NCI-H146 treated with DMSO at 0.1 percent for 48 hours (cell line): ENCODE results near the gene MLN.
A peak's percentile ranks its signal among the peaks of the same experiment; 100 is the strongest.

Experiments
- DNase-seq: peaks from one replicate; lab custom pipeline; 2025; ENCODE audit not compliant: unreplicated experiment; lab: John Stamatoyannopoulos, UW

MLN gene

GRCh38 chr6:33756211-33756954, 47.4 kb downstream of the MLN start:
- no peak for DNase-seq

GRCh38 chr6:33755070-33755869, 48.5 kb downstream of the MLN start:
- DNase-seq = peak; percentile 66

DNA sequence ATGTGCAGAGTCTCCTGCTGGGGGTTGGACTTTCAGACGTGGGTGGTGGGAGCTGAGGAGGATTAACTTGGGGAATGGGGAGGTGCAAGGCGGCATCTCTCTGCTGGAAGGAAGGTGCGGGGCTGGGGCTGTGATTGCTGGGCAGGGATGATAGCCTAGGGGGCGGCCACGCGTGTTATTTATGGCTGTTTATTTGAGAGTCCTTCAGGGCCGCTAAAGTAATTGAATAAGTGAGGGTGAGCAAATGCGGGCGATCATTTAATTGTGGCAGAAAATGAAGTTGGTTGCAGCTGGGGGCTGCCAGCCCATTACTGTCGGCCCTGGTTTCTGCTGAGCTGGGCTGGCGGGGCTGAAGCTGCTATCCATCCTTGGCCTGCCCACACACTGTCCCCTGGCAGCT, 49.6 kb downstream of the MLN start:
- DNase-seq = no peak

DNA sequence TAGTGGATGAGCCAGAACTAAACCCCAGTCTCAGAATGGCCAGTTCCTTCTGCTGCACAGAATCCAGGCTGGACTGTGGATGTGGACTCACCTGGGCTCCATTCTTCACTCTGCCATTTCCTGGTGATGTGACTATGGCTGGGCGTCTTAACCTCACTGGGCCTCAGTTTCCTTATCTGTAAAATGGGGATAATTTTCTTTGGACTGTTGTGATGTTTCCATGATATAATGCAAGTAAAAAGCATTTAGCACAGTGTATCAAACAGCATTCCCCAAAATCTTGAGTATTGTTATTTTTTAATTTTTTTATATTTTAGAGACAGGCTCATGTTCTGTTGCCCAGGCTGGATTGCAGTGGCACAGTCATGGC, 51.2 kb downstream of the MLN start:
- DNase-seq = no peak

GRCh38 chr6:33751771-33752645, 51.8 kb downstream of the MLN start:
- peak; percentile 81 for DNase-seq

- DNase-seq = no peak
These were observed 53.4 kb downstream of the MLN start for GRCh38 chr6:33750244-33750991.

DNA sequence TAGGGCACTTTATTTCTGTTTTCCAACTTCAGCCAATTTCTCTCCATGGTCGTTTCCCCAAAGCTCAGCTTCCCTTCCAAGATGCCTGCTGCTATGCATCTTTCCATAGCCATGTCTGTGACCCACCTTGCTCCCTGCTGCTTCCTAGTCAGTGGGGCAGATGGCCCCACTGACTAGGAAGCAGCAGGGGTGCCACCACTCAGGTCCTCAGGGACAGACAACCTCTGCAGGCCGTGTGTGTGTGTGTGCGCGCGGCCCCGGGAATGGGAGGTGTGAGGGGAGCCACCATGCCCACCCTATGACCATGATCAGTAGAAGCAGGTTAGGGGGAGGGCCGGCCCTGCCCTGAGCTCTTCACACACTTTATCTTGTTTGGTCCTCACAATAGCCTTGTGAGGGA, 54.4 kb downstream of the MLN start:
- no peak for DNase-seq

DNA sequence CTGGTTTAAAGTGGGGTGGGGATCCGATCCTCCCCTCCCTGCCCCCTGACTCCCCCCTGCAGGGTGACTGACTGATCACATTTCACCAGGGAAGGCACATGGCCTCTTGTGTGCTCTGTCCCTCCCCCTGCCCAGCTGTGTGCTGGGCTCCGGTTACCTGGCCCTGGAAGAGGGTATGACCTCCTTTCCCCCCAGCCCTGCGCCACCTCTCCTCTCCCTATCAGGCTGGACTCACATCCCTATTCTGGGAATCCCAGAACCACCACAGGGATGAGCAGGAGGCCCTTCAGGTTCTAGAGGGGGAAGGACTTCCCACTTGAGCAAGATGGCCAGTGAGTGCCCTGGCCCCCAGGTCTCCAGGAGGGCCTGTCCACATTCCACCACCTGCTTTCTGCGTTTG, 55.0 kb downstream of the MLN start:
- DNase-seq = peak; percentile 17

- no peak for DNase-seq
These were observed 56.0 kb downstream of the MLN start for GRCh38 chr6:33747823-33748222.

- no peak for DNase-seq
These were observed 57.1 kb downstream of the MLN start, which contains the start of gene IP6K3 for GRCh38 chr6:33746651-33747100. TSS of gene IP6K3 (minus strand) at chr6:33746905. CDS start at chr6:33735476, 11,429 bp downstream.

GRCh38 chr6:33746036-33746600, 57.7 kb downstream of the MLN start:
- DNase-seq = no peak

DNA sequence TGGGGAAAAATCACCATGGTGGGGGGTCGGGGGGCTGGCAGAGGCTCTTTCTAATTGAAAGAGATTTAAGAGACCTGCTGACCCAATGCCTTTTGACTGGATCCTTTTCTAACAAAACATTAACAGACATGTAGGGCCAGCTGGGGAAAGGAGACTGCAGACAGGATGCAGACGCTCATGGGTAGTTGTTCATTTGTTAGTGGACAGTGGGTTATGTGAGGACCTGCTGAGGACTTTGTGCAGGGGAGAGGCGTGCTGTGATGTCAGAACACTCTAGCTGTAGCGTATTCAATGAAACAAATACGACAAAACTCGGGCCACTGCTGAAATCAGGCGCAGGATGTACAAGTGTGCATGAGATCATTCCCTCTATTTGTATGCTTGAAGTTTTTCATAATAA, 58.3 kb downstream of the MLN start:
- no peak for DNase-seq

GRCh38 chr6:33744895-33745546, 58.8 kb downstream of the MLN start:
- DNase-seq = no peak
